GM21528 (cell line): ENCODE measurements around the gene REC114.
"Not testable (repeated sequence)": the region's sequence is repeated elsewhere in the genome, so short reads cannot be mapped to it uniquely, and the experiment has no call there.

Experiments used
- ATAC-seq: cut with Tn5 transposase; IDR thresholded peaks from one replicate; pipeline ENCODE4 v1.9.1; 2021; ENCODE audit warnings: mild to moderate bottlenecking, moderate library complexity; ENCODE audit not compliant: unreplicated experiment, low FRiP score

REC114 gene

DNA sequence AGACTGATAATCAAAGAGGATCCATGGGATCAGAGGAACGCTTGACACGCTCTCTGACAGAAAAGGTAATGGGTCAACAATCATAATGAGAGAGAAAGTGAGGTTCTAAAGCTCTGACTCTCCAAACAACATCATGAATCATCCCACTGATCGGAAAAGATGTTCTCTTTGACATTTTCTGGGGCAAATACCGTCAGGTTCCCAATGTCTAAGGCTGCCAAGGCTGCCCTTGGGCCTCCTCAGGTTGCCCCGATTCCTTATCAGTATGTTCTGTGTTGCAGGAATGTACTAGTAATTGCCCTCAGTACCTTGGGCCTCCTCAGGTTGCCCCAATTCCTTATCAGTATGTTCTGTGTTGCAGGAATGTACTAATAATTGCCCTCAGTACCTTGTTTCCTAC is 129.3 kb downstream of the REC114 start:
- ATAC-seq, result no peak

DNA sequence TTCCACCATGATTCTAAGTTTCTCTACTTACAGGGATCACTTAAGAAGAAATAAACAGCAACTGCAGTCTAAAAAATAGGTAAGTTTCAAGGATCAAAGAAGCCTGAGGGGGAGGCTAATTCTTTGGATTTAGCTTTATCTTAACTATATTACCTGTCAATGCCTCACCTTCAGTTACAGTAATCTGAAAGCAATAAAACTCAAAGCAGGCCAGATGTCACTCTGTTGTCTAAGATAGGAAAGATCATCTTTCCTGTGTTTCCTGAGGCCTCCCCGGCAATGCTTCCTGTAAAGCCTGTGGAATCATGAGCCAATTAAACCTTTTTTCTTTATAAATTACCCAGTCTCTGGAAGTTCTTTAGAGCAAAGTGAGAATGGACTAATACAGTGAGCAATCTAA is 130.1 kb downstream of the REC114 start:
- ATAC-seq, result no peak

DNA sequence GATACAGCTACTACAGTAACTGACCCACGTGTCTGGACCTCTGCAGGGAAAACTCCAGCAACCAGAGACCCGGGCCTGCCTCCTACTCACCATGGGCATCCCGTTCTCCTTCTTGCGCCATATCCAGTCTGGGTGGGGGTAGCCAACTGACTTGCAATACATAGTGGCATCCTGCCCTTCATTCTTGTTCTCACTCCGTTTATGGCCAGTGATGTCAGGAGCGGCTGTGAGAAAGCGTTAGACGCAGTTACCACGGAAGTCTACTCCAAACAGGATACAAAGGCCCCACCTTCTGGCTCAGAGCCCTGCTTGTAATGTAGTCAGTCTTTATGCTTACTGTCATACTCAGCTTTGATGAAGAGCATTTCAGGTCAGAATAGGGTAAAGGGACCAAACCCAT is 130.6 kb downstream of the REC114 start:
- no peak for ATAC-seq

DNA sequence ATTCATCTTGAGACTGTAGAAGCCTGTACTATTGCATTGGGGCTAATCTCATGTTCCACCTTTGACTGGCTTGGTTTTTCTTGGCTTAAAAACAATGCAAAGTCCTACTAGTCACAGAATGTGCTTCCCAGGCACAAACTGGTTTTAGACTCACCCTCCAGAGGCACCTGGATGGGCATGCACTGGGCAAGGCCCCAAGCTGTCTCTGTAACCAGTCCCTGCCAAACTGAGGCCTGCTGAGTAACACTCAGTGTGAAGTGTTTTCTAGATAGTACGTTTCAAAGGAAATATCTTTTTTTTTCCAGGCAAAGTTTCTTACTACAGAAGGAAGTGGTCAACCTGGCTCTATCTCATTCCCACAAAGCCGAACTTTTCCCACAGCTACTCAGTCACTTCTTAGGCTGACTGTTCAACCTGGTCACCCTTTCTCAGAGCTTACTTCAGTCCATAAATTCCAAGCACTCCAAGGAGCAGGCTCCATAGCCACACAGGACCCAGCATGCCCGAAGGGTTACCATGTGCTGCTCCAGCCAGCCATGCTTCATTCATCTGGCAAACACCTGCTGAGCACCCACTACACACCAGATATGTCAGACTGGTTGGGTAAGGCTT is 132.8 kb downstream of the REC114 start:
- ATAC-seq, result no peak

DNA sequence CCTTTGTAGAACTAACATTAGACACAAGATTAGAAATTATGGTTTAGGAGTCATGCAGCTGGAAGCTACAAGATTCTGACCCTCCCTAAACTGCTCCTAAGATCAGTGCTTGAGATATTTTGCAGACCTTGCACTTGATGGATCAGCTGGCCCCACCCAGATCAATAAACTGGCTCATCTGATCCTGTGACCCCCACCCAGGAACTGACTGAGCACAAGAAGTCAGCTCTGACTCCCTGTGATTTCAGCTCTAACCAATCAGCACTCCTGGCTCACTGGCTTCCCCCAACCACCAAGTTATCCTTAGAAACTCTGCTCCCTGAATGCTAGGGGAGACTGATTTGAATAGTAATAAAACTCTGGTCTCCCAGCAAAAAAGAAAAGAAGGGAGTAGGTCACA is 134.6 kb downstream of the REC114 start:
- not testable (repeated sequence) for ATAC-seq

DNA sequence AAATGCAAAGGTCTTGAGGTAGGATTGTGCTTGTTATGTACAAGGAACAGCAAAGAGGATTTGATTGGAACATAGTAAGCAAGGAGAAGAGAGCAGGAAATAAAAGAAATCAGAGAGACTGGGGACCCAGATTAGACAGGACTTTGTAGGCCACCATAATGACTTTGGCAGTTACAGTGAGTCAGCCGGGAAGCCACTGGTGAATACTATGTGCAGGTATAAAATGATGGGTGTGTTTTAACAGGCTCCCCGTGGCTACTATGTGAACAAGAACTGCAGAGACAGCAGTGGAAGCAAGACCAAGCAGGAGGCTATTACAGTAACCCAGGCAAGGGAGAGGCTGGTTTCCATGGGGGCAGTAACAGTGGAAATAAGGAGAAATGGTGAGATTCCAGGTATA is 135.1 kb downstream of the REC114 start:
- no peak for ATAC-seq

DNA sequence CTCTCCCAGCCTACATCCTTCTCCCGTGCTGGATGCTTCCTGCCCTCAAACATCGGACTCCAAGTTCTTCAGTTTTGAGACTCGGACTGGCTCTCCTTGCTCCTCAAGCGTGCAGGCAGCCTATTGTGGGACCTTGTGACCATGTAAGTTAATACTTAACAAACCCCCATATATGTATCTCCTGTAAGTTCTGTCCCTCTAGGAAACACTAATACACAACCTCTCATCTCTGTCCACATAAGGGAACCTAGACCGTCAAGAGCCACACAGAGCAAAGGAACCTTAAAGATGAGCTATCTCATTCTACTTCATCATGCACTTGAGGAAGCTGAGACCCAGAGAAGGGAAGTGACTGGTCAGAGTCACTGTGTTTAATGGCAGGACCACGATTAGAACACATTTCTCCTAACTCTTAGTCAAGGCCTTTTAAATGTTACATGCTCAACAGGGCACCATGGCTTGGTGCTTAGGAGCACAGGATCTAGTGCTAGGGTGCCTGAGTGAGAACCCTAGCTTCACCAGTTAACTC is 140.0 kb downstream of the REC114 start:
- ATAC-seq, result no peak

DNA sequence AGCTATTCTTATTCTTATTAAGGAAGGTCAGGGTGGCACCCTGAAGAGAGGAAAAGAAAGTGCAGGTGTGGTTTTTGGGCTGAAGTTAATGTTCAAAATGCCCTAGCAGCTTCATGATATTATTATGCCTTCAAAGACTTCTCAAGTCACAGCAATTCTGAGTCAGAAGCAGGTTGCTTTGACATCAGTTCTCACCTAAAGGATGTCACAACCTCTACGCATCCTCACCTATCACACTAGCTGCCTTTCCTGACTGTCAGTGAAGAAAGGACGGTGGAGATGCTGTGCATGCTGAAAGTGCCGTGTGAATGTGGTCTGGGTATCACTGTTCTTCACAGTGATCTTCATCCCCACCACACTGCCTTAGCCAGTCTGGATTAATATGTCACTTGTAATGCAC is 140.6 kb downstream of the REC114 start:
- ATAC-seq, result no peak

DNA sequence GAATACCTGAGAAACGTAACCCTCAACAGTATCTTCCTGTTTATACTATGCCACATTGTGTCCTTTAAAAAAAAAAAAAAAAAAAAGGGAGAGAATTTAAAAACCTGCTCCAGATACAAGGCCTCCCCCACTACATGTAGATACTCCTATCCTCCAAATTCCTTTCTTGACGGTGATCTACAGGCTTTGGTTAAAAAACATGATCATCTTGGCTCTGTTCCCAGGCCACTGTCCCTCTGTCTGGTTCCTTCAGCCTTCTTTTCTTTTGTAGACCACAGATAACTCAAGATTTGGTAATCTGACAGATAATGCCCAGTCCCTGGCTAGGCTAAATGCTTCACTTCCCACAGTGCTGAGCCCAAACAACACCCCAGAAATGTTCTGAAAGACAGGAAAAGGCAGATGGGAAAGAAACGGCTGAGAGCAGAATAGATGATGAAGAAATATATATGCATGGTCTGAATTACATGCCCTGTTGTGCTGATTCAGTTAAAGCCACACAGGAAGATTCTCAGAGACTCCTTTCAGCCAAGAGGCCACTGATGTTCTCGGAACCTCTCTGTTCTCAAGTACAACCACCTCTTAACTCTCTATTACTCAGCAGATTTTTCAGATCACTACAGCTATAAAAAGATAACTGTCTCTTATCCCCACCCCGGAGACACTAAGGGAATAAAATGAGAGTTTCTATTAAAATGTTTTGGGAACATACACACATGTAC is 141.9 kb downstream of the REC114 start:
- no peak for ATAC-seq

DNA sequence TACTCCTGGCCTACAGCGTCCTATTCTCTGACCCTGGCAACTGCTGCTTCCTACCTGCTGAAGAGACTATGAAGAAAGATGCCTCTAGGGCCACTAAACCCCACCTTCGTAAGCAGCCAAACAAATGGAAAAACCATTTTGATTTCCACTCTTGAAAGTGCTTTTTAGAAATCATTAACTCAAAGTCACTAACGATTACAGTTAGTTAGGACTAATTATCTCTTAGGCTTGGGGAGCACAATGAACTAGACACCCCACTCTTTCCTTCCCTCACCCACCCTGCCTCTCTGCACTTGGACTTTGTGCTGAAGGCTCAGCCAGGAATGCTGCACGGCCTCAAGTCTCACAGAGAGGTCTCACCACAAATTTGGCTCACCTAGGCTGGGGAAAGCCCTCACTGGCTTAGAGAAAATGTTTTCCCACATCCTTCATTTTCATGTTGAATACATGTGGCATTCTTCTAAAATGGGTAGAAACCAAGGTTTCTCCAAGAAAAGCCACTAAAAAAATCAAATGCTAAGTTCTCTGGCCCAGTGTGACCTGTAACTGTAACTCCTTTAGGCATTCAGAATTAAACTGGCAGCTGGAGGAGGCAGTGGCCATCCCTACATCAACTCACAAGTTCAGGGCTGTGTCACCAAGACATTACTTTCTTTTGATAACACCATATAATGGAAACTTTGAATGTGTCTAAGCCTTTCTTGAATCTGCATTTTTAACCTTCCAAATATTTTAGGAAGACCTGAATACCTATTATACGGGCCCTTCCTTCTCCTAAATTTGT is 143.1 kb downstream of the REC114 start:
- no peak for ATAC-seq

DNA sequence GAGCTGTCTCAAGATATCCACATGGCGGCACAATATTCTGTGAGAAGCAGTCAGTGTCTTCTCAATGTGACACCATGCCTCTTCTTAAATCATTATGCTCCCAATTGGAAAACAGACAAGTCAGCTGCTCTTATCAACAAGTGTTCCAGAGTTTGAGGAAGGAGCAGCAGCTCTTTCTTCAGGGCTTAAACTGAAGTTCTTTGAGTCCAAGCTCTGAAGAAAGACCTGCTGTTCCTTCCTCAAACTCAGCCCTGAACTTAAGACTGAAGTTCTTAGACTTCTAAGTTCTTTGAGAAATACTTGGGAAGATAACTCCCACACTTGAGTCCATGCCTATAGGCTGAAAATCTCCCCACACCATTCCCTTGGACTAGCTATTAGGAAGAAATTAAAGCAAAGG is 146.8 kb downstream of the REC114 start:
- ATAC-seq, result no peak

DNA sequence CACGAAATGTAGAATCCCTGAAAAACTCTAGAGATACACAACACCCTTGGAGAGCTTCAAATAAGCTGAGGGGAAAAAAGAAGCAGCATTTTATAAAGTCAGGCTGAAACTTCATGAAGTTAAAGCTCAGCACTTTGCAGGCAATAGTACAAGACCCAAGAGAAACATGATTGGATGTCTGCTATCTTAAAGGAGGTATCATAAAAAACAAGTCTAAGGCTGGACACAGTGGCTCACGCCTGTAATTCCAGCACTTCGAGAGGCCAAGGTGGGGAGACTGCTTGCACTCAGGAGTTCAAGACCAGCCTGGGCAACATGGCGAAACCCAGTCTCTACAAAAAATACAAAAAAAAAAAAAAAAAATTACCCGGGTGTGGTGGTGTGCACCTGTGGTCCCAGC is 147.3 kb downstream of the REC114 start:
- no peak for ATAC-seq

DNA sequence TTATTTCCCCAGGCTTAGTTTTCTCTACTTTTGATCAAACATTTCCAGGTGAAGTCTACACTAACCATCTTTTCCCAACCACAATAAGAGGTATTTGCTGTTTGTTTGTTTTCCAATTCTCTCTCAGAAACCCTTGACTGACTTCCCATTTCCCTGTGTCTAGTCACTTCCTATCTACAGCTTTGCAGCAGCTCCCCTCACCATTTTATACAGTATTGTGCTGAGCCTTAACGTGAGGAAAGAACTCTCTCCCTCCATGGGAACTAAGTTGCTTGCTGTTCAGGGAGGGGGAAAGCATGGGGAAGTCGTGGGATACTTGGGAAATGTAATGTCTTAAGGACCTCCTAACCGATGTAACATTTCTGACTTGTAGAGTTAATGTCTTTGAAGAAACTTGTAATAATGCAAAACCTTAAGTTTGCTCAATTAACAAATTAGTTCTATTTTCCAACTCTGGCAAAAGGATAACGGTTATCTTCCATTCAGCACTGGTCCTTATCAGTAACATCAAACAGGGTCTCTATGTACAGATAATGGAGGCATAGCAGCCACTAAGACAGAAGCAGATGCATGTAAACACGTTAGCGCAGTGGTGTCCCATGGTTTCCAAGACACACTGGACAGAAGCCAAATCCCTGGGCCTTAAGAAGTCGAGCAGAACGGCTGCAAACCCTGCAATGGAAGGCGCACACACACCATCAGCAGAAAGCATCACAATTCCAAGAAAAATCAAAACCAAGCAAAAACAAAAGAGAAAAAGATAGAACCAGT is 150.5 kb downstream of the REC114 start:
- ATAC-seq, result no peak

DNA sequence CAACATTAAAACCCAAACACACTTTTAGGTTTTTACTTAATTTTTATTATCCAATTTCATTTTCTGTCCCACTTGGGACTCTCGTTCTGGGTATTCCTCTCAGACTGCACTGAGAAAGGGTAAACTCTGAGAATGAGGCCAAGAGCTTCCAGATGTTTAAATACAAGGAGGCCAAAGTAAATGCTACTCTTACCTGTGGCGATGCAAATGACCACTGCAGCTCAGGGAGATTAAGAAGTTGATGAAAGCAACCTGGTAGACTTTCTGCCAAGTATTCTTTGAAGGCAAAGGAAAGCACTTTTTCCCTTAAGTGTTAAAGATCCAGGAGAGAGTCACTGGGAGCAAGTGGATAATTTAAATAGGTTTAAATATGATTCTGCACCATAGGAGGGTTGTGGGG is 151.1 kb downstream of the REC114 start:
- no peak for ATAC-seq

DNA sequence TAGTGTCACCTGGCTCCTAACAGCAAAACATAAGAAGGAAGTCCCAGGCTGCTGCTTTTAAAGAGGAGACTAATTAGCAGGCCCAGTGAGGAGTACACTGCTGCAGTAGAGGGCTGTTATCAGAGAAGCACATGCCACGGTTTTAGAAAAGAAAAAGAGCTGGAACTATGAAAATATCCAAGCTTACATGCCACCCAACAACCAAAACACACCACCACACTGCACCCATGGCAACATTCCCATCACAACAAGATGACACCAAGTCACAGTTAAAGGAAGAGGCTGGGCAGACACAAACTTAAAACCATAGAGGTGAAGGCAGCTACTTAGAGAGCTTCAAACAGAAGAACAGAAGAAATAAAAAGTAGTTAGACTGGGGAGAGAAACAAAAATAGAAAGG is 153.2 kb downstream of the REC114 start:
- ATAC-seq, result no peak

DNA sequence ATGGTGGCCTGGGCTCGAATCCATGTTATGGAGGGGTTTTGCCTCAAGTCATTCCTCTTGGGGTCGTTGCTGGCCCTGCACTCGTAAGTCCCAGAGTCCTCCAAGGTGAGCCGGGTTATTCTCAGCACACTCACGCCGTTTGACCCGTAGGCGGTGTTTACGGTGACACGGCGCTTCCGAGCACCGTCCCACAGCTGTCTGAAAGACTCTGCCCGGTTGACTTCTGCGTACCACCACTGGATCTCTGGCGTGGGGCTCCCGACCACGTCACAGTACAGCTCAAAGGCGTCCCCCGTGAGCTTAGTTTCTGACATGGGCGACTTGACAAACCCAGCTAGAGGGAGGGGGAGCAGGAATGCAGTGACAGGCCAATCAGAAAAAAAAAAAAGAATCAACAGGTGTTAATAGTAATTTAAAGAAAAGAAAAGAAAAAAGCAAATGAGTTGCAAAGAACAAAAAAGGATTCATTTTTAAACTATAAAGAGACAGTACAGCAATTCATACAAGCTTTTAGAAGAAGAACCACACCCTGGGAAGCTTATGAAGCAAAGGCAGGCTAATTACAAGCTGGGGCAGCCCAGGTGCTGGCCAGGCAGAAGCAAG is 154.2 kb downstream of the REC114 start:
- ATAC-seq, result no peak

DNA sequence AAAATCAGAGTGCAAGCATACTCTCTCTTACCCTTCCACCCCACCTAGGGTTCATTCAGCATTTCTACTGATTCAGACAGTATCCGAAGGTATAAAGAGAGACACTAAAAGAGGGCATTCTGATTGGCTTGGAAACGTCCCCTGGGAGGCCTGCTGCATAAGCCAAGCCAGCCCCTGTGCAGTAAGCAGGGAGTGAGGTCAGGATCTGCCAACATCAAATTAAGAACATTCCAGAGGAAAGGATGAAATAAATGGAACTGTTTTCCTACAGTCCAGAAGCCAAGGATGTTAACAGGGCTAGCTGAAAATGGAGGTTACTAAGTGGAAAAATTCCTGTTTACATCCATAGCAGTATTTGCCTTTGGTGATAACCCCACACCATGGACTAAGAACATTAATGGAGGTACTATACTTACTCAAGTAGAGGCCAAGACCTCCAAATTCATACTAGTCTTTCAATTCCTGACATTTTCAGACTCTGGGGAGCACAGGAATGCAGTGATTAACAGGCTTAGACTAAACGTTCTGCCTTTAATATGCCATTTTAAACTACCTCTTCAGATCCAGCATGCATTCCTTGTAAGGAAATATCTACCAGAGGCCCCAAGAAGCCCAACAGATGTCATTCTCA is 155.7 kb downstream of the REC114 start:
- ATAC-seq, result no peak

DNA sequence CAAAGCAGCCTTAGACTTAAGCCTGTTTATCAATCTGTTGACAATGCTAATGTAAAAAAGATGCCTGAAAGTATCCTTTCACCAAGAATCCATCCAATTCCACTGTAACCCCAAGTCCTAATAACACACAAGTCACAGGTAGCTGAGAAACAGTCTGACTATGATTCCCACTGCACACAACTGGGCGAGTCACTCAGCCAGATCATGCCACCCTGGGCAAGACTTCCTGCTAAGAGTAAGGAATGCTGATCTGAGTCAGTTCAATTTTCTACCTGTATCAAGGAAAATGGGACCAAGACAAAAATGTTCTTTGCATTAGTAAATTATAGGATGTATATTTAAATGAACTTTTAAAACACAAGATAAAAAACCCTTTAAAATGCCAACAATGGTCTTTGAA is 157.0 kb downstream of the REC114 start:
- no peak for ATAC-seq

DNA sequence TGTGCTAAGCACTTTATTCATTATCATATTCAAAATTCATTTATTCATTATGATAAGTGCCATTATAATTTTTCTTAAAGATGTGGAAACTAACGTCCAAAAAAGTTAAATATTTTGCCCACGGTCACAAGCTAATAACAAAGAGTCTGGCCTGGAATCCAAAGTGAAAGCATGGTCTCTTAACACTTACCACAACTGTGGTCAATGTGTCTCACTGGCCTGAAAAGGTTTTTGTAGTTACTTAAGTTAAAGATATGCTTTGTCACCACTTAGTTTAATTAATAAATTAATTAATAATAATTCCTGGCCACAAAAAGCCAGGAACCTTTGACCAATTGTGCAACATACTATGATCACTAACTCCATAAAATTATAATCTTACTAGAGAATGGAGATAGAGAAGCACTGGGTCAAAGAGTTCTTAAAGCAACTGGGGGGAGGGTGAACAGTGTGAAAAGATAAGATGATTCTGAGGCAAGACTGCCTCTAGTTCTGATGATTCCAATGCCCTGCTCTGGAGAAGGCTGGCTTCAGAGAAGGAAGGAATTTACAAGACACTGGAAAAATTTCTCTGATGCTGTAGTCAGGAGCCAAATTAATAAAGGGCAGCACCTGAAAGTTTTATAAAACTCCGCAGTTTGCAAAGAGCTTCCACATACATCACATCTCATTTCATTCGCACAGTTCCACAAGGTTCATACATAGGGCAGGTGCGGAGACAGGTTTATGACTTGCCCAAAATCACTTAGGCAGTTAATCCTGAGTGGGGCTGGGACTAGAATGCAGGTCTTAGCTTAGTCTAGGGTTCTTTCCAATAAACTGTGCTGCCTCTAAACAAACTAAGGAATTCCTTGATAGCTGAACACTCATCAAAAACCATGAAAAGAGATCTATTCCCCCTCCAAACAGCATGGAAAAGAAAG is 157.7 kb downstream of the REC114 start:
- ATAC-seq, result no peak
